ENCODE results near the gene SAP30L.

DNA sequence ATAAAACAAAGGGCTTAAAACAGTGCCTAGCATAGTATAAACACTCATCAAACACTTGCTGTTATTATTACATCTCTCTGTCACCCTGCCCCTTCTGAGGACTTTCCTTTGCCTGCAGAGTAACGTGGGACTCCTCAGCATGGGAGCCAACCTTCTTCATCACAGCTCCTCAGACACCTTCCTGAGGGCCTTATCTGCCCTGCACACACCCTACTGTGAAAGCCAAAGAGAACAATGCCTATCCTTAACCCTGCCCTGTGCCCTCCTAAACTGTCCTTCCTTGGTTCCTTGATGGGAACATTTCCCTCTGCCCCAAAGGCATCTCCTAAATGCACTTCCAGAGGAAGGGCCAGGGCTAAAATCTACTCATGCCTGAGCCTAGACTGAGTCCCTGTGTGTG, 52.8 kb downstream of the SAP30L start:
- TF ChIP-seq, protein P1, sequence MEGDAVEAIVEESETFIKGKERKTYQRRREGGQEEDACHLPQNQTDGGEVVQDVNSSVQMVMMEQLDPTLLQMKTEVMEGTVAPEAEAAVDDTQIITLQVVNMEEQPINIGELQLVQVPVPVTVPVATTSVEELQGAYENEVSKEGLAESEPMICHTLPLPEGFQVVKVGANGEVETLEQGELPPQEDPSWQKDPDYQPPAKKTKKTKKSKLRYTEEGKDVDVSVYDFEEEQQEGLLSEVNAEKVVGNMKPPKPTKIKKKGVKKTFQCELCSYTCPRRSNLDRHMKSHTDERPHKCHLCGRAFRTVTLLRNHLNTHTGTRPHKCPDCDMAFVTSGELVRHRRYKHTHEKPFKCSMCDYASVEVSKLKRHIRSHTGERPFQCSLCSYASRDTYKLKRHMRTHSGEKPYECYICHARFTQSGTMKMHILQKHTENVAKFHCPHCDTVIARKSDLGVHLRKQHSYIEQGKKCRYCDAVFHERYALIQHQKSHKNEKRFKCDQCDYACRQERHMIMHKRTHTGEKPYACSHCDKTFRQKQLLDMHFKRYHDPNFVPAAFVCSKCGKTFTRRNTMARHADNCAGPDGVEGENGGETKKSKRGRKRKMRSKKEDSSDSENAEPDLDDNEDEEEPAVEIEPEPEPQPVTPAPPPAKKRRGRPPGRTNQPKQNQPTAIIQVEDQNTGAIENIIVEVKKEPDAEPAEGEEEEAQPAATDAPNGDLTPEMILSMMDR (IDR thresholded peaks at IDR 0.05): no peak
- TF ChIP-seq POLR2AphosphoS5 (IDR thresholded peaks at IDR 0.05) (no peak), POLR2A (IDR thresholded peaks at IDR 0.05) (no peak)

Data from breast epithelium (tissue), 3 donors.